HUDEP-2 (cell line): ENCODE data around the gene DHRSX.

Experiments
- DNase-seq, 76 experiments: peaks; one replicate each; lab custom pipeline; 2025; ENCODE audit not compliant: unreplicated experiment in 76 of 76; lab: John Stamatoyannopoulos, UW

Gene DHRSX

GRCh38 chrX:2172359-2172758 is 328.4 kb downstream of the DHRSX start:
- DNase-seq = no peak
